ENCODE data around the gene TTLL7. TPM values are rescaled to one million over a fixed set of nuclear protein-coding genes. Genes with fewer than 3 reads are reported as not detected.

Gene TTLL7
- total and polyA plus RNA-seq, 9 of the 15 experiments (the other 6 are each of a cell fraction or from before 2014, with no cell fraction given): 0.63 to 2.6 (median 1.7) TPM

DNA sequence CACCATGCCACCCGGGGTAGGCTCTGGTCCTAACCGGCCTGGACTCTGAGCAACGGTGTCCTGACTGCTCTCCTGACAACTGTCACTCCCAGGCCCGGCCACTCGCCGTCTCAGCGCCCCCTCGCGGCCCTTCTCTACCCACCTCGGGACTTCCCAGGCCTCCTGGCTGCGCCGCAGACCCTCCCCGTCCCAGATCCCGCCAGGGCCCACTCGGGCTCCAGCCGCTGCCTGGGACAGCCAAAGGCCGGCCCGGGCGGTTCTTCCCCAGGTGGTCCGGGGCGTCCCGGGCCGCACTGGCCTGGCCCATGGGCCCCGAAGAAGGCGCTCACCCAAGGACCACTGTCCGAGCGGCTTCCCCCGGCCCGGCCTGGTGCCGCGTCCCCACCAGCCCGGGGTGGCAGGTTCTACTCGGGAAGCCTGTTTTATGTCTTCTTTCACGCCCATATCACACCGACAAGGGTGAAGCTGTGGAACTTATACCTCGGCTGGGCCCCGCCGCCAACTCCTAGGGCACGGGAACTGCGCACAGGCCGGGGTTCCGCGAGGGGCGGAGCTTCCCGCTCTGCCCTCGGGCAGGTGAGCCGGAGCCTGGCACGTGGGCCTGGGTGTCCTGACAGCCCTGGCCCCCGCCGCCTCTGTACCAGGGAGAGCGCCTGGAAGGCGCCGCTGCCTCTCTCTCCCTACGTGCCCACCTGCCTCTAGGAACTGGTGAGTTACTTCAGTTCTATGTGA, 138.3 kb downstream of the TTLL7 start (continued):
- peak; percentile 69 for TF ChIP-seq MGA (IDR thresholded peaks at IDR 0.05)
- no peak for TF ChIP-seq ZNF436 (CRISPR knock-in tag; IDR thresholded peaks at IDR 0.05)
- peak; percentile 29; the same call in 1 of the 2 replicates for TF ChIP-seq PBX2 (CRISPR knock-in tag; IDR thresholded peaks at IDR 0.05; ENCODE audit: low read depth)
- peak; percentile 70 for TF ChIP-seq PBX2 (tag; conservative IDR thresholded peaks at IDR 0.05; ENCODE audit: low read depth)
- no peak for TF ChIP-seq ZNF41 (CRISPR knock-in tag; conservative IDR thresholded peaks at IDR 0.05)
- no peak for TF ChIP-seq TCF7 (IDR thresholded peaks at IDR 0.05; ENCODE audit: borderline replicate concordance)
